ENCODE measurements around the gene TMEM134.

Gene TMEM134

DNA sequence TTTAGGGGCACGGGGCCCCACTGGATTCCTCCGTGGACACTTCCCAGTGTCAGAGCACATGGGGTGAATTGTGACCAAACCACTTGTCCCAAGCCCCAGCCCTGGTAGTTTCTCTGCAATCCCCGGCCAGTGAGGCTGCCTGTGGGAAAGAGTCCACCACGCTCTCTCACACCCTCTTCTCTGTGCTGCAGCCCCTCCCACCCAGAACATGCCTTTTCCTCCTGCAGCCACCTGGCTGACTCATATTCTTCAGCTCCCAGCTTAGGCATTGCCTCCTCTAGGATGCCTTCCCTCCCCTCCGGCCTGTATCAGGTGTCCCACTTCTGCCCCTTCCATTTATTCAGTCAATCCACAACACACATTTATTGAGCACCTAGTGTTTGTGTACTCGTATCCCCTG lies 46.2 kb downstream of the TMEM134 start:
- no peak for DNase-seq (ENCODE audit: low spot score)

DNA sequence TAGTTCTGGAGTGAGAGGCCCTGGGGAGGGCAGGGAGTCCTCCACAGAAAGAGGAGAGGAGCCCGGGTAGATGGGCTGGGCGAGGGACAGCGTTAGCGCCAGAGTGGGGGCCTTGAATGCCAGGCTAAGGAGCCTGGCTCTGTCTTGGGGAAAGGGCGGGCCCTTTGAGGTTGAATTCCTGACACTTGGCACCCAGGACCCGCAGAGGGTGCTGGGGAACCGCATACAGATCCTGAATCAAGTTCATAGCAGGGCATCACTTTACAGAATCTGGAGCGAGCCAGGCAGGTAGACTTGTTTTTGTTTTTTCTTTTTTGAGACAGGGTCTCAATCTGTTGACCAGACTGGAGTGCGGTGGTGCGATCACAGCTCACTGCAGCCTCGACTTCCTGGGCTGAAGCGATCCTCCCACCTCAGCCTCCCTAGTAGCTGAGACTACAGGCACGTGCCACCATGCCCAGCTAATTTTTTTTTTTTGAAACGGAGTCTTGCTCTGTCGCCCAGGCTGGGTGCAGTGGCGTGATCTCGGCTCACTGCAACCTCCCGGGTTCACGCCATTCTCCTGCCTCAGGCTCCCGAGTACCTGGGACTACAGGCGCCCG lies 47.5 kb downstream of the TMEM134 start:
- DNase-seq (ENCODE audit: low spot score): no peak

DNA sequence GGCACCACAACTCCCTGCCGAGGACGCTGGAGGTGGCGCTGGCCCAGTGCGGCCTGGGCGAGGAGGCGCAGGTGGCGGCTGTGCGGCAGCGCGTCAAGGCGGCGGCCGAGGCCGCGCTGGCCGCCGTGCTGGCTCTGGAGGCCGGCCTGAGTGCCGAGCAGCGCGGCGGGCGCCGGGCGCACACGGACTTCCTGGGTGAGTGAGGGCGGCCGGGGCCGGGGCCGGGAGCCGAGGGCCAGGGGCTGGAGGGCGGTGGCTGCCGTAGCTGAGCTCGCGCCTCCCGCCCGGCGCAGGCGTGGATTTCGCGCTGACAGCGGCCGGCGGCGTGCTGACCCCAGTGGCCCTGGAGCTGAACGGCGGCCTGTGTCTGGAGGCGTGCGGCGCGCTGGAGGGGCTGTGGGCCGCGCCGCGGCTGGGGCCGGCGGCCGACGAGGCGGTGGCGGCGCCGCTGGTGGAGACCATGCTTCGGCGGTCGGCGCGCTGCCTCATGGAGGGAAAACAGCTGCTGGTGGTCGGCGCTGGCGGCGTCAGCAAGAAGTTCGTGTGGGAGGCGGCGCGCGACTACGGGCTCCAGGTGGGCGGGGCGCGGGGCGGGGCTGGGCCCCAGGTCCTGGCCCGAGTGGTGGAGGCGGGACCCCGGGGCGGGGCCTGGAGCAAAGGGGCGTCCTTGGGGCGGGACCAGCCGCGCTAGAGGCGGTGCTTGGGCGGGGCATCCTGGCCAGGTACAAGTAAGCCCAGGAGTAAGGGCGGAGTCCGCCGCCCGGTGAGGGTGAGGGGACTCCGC lies 48.2 kb downstream of the TMEM134 start:
- peak; percentile 99 for DNase-seq (ENCODE audit: low spot score)

DNA sequence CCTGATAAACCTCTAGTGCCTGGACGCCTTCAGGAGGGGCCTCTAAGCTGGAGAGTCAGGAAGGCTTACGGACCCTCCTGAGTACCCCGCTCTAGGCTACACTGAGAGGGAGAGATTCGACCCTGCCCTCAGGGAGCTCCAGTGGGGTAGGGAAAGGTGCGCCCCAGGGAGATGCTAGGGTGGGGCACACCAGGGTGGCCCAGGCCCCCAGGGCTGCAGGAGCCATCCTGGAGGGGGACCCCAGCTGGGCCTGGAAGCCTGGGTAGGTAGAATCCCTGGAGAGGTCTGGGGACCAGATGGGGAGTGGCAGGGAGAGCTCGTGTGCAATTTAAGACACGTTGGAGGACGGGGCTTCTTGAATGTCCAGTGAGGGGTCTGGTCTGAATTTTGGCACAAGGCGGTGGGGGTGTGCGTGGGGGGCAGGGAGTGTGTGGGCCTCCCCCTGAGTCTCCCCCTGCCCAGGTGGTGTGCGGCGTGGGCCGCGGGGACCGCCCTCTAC lies 48.9 kb downstream of the TMEM134 start:
- DNase-seq (ENCODE audit: low spot score): no peak

GRCh38 chr11:67419325-67420049 lies 49.6 kb downstream of the TMEM134 start:
- DNase-seq (ENCODE audit: low spot score): no peak

DNA sequence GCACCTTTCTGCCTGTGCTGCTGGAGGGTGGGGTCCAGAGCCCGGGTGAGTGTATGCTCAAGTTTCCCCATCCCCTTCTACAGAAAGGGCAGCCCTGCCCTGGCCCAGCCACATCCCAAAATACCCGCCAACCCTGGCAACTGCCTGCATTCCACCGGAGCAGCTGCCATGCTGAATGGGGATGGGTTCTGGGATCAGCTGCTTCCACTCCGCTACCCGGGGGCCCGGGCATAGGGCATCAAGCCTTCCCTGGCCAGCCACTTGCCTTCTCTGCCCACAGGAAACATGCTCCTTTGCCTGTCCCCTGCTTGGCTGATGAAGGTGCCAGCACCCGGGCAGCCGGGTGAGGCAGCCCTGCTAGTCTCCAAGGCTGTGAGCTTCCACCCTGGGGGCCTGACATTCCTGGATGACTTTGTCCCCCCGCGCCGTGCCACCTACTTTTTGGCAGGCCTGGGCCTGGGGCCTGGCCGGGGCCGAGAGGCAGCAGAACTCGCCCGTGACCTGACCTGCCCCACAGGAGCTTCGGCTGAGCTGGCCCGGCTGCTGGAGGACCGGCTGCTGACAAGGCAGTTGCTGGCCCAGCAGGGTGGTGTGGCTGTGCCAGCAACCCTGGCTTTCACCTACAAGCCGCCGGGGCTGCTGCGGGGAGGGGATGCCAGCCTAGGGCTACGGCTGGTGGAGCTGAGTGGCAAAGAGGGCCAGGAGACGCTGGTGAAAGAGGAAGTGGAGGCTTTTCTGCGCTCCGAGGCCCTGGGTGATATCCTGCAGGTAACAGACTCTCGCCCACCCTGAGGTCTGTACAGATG lies 50.4 kb downstream of the TMEM134 start:
- DNase-seq (ENCODE audit: low spot score): no peak

- DNase-seq (ENCODE audit: low spot score): no peak
These were observed 51.6 kb downstream of the TMEM134 start for GRCh38 chr11:67417425-67417824.

GRCh38 chr11:67416416-67417335 lies 52.4 kb downstream of the TMEM134 start:
- DNase-seq (ENCODE audit: low spot score): no peak

DNA sequence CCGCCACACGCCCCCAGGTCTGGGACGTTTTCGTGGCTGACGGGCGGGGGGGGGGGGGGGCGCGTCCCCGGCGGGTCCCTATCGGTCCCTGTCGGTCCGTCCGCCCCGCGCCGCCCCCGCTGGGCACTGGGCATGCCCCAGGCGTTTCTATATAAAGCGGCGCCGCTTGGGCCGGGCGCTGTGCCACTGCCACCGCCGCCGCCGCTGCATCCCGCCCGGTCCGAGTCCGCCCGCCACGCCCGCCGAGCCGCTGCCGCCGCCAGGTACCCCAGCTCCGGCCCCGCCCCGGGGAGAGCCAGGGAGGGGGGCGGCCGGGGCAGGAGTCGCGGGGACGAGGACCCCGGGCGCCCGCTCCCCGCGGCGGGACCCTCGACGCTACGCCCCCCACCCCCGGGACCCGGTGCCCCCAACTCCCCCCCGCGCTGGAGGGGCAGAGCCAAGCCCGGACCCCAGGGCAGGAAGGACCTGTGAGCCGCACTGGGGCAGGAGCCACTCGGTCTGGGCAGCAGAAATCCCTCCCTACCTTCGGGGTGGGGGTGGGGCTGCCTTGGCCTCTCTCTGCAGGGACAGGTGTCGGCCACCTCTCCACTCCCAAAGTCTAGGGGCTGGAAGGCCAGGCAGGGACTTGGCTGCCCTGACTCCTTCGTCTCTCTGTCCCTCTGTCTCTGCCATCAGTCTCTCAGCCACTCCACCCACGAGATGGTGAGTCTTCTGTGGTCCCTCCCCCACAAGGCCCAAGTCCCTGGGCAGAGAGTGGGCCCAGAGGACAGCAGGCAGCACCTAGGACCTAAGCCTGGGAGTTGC lies 53.3 kb downstream of the TMEM134 start, which contains the start of gene CARNS1:
Gene CARNS1, plus strand, starts transcription at position 178 of the 804 bp plus-strand sequence. Its CDS starts 522 bp downstream, at position 700.
- no peak for DNase-seq (ENCODE audit: low spot score)

GRCh38 chr11:67413266-67413849 lies 55.7 kb downstream of the TMEM134 start:
- DNase-seq (ENCODE audit: low spot score): no peak

DNA sequence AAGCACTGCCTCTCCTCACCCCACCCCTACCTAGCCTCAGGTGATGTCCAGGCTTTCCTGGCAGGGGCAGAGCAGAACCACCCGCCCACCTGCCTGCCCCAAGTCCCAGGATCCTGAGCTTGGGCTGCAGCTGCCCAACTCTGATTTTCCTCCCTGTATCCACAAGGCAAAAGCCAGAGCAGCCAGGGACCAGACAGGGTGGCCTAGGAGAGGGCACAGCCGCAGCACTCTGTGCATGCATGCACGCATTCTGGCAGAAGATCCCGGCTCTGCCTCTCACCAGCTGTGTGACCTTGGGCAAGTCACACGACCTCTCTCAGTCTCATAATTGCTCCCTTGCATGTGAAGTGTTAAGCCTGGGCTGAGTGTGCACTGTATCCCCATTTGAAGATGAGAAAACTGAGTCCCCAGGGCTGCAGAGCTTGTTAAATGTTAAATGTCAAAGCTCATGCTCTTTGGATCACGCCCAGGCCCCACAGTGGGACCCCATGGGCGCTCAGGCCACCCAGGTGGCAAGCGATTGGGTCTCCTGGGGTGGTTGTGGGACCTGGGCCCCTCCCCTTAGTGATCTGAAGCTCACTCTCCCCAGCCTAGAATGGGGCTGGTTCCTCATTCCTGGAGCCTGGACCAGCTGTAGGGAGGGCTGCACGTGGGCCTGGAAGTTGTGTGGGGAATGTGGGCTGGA lies 56.4 kb downstream of the TMEM134 start:
- no peak for DNase-seq (ENCODE audit: low spot score)

DNA sequence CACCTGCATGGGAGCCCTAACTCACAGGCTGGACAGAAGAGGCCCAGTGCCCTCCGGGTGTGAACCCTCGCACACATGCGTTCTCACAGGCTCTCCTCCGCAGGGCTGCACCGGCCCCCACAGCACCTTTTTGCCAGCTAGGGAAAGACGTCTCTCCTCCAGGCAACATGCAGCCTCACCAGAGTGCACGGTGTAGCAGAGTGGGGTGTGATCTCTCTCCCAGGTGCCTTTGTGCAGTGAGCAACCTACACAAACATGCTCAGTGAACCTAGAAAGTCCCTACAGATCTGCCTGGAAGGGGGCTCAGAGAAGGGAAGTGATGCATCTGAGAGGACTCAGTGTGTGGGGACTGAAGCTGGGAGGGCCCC lies 57.3 kb downstream of the TMEM134 start:
- peak; percentile 6 for DNase-seq (ENCODE audit: low spot score)

Data from AG08396 (cell line).